ENCODE data around the gene MAP4K1. TPM values are rescaled to one million over a fixed set of nuclear protein-coding genes. Genes with fewer than 3 reads are reported as not detected.

The MAP4K1 gene
- total RNA-seq, 2 donors from 2014 or later, result 12.3 to 17.8 TPM

DNA sequence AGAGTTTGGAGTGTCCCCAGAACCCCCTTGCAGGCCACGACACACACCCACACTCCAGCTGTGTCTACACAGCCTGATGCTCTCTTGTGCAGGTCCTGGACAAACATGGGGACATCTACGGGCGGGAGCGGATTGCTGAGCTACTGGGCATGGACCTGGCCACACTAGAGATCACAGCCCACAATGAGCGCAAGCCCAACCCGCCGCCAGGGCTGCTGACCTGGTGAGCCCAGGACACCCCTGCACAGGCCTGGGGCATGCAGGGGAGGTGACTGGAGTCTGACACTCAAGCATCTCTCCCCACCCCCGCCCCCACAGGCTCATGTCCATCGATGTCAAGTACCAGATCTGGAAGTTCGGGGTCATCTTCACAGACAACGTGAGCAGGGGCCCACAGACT lies 39.9 kb downstream of the MAP4K1 start:
- Histone ChIP-seq H3K9ac (ENCODE audit: extremely low read depth, low read length, poor library complexity, severe bottlenecking) (no peak overlapping the region), H3K27me3 (ENCODE audit: control insufficient read depth, insufficient read depth, low read length, poor library complexity, severe bottlenecking) (no peaks in the 10 kb centered on the region), H3K4me1 (ENCODE audit: control insufficient read depth, insufficient read depth, low read length) (no peaks in the 10 kb centered on the region), H3K9me3 (ENCODE audit: control insufficient read depth, low read length) (no peaks in the 10 kb centered on the region), H3K27ac (ENCODE audit: low read depth, low read length) (no peak overlapping the region), H3K4me3 (ENCODE audit: low read length) (no peak overlapping the region), H3K36me3 (ENCODE audit: control insufficient read depth, insufficient read depth, low read length) (no peaks in the 10 kb centered on the region)
- TF ChIP-seq, protein P1, sequence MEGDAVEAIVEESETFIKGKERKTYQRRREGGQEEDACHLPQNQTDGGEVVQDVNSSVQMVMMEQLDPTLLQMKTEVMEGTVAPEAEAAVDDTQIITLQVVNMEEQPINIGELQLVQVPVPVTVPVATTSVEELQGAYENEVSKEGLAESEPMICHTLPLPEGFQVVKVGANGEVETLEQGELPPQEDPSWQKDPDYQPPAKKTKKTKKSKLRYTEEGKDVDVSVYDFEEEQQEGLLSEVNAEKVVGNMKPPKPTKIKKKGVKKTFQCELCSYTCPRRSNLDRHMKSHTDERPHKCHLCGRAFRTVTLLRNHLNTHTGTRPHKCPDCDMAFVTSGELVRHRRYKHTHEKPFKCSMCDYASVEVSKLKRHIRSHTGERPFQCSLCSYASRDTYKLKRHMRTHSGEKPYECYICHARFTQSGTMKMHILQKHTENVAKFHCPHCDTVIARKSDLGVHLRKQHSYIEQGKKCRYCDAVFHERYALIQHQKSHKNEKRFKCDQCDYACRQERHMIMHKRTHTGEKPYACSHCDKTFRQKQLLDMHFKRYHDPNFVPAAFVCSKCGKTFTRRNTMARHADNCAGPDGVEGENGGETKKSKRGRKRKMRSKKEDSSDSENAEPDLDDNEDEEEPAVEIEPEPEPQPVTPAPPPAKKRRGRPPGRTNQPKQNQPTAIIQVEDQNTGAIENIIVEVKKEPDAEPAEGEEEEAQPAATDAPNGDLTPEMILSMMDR (conservative IDR thresholded peaks at IDR 0.05), result no peak
- no peaks in the 10 kb centered on the region for H3K9me3 Mint-ChIP-seq
- H3K36me3 Mint-ChIP-seq (ENCODE audit: low read depth), result no peaks in the 10 kb centered on the region
- no peak overlapping the region for H3K4me3 Mint-ChIP-seq
- no peaks in the 10 kb centered on the region for H3K27me3 Mint-ChIP-seq (ENCODE audit: insufficient read depth)
- no peaks in the 10 kb centered on the region for H3K4me1 Mint-ChIP-seq
- no peak for DNase-seq
- H3K27ac Mint-ChIP-seq, result no peak overlapping the region
- WGBS, 2 experiments (ENCODE audit: insufficient coverage in 1 of 2, insufficient read length in 1 of 2), result 95 to 97% methylated on average over 7 to 10 of the region's 11 CpGs

- no peak for DNase-seq
- Histone ChIP-seq H3K9ac (ENCODE audit: extremely low read depth, low read length, poor library complexity, severe bottlenecking) (no peak overlapping the region), H3K36me3 (ENCODE audit: control insufficient read depth, insufficient read depth, low read length) (no peaks in the 10 kb centered on the region), H3K27me3 (ENCODE audit: control insufficient read depth, insufficient read depth, low read length, poor library complexity, severe bottlenecking) (no peaks in the 10 kb centered on the region), H3K4me3 (ENCODE audit: low read length) (no peak overlapping the region), H3K9me3 (ENCODE audit: control insufficient read depth, low read length) (no peaks in the 10 kb centered on the region), H3K4me1 (ENCODE audit: control insufficient read depth, insufficient read depth, low read length) (no peaks in the 10 kb centered on the region), H3K27ac (ENCODE audit: low read depth, low read length) (no peak overlapping the region)
- no peaks in the 10 kb centered on the region for H3K9me3 Mint-ChIP-seq
- no peaks in the 10 kb centered on the region for H3K36me3 Mint-ChIP-seq (ENCODE audit: low read depth)
- H3K27ac Mint-ChIP-seq, result no peak overlapping the region
- TF ChIP-seq, protein P1 (conservative IDR thresholded peaks at IDR 0.05), result no peak
- WGBS, 2 experiments (ENCODE audit: insufficient coverage in 1 of 2, insufficient read length in 1 of 2), result 80 to 89% methylated on average over 1 to 2 of the region's 2 CpGs
- H3K4me3 Mint-ChIP-seq, result no peak overlapping the region
- peaks cover 6% of the 10 kb centered on the region for H3K27me3 Mint-ChIP-seq (ENCODE audit: insufficient read depth)
- H3K4me1 Mint-ChIP-seq, result no peaks in the 10 kb centered on the region
These were observed 46.1 kb downstream of the MAP4K1 start for GRCh38 chr19:38571682-38572081.

- Histone ChIP-seq H3K27me3 (ENCODE audit: control insufficient read depth, insufficient read depth, low read length, poor library complexity, severe bottlenecking) (peaks cover 12% of the 10 kb centered on the region), H3K9me3 (ENCODE audit: control insufficient read depth, low read length) (no peaks in the 10 kb centered on the region), H3K36me3 (ENCODE audit: control insufficient read depth, insufficient read depth, low read length) (no peaks in the 10 kb centered on the region), H3K9ac (ENCODE audit: extremely low read depth, low read length, poor library complexity, severe bottlenecking) (no peak overlapping the region), H3K4me3 (ENCODE audit: low read length) (no peak overlapping the region), H3K4me1 (ENCODE audit: control insufficient read depth, insufficient read depth, low read length) (no peaks in the 10 kb centered on the region), H3K27ac (ENCODE audit: low read depth, low read length) (no peak overlapping the region)
- TF ChIP-seq, protein P1 (conservative IDR thresholded peaks at IDR 0.05), result no peak
- Mint-ChIP-seq H3K27ac (no peak overlapping the region), H3K4me3 (no peak overlapping the region), H3K36me3 (ENCODE audit: low read depth) (no peaks in the 10 kb centered on the region), H3K4me1 (no peaks in the 10 kb centered on the region), H3K9me3 (no peaks in the 10 kb centered on the region), H3K27me3 (ENCODE audit: insufficient read depth) (peaks cover 24% of the 10 kb centered on the region)
- 92 to 94% methylated on average over 6 of the region's 6 CpGs for WGBS, 2 experiments (ENCODE audit: insufficient coverage in 1 of 2, insufficient read length in 1 of 2)
- no peak for DNase-seq
These were observed 48.3 kb downstream of the MAP4K1 start for GRCh38 chr19:38569368-38569983.
